HepG2 (cell line): ENCODE data around the gene DIP2C. TPM values are rescaled to one million over a fixed set of nuclear protein-coding genes. Genes with fewer than 3 reads are reported as not detected.

Source experiments
- ATAC-seq: fragments of 200-7000 bp; cut with Tn5 transposase; 3 replicates; pipeline ENCODE4 v1.9.1; 2020; ENCODE audit warnings: mild to moderate bottlenecking, moderate library complexity
- BruUV-seq: library from RNA; stranded (reverse); fragments of 400-500 nt; replicated peaks from 2 replicates; lab custom pipeline; 2021; lab: Mats Ljungman, UMichigan
- CTCF ChIA-PET: fragments of 300-600 bp; formaldehyde crosslinking; extraction: SDS; loops from one replicate; lab custom pipeline; 2021; ENCODE audit warnings: low total read pairs, inconsistent platforms, low intra/inter-chr PET ratio; lab: Yijun Ruan, JAX
- POLR2A ChIA-PET: fragments of 350-600 bp; sonication (Branson Sonifier 250); formaldehyde crosslinking; loops from one replicate; lab custom pipeline; 2020; ENCODE audit warnings: antibody characterized with exemption, inconsistent platforms; lab: Yijun Ruan, JAX
- DNase-seq: peaks from one replicate; pipeline ENCODE4 v3.0.0-alpha.2; 2015; ENCODE audit warnings: low spot score
- FAIRE-seq: peaks from 3 replicates; lab custom pipeline; 2011; peaks lifted over from hg19 to GRCh38; lab: Jason Lieb, UNC
- H2AFZ ChIP-seq: one replicate; pipeline ENCODE4 v1.6.1; 2011; ENCODE audit warnings: low read length, inconsistent platforms
- H3K27ac ChIP-seq: fragments of 300-600 bp; 3 replicates; pipeline ENCODE4 v1.8.0; 2011; ENCODE audit warnings: mixed run types, mild to moderate bottlenecking, mixed read lengths, low read length, inconsistent platforms; ENCODE audit not compliant: insufficient read depth; ENCODE audit errors: extremely low read length
- H3K27me3 ChIP-seq, 2 experiments: fragments of 200-600 bp in 1 of 2; 2 replicates in 1 of 2; 3 replicates in 1 of 2; pipeline versions ENCODE4 v1.6.0 to v1.8.0; 2011; ENCODE audit warnings: low read length in 2 of 2, mild to moderate bottlenecking in 2 of 2, moderate library complexity in 2 of 2, inconsistent platforms in 1 of 2; ENCODE audit not compliant: insufficient read depth in 2 of 2, control insufficient read depth in 1 of 2
- H3K36me3 ChIP-seq, 2 experiments: fragments of 200-600 bp in 1 of 2; replicated peaks in 1 of 2; 2 replicates in 1 of 2; 3 replicates in 1 of 2; pipeline versions ENCODE4 v1.5.1 to v1.8.0; 2011; ENCODE audit warnings: low read length in 2 of 2, inconsistent platforms in 1 of 2; ENCODE audit not compliant: insufficient read depth in 2 of 2, control insufficient read depth in 1 of 2
- H3K4me1 ChIP-seq: 2 replicates; pipeline ENCODE4 v1.5.1; 2012; ENCODE audit warnings: low read length, inconsistent platforms; ENCODE audit not compliant: insufficient read depth
- H3K4me2 ChIP-seq: 2 replicates; pipeline ENCODE4 v1.6.0; 2011; ENCODE audit warnings: low read depth, low read length, inconsistent platforms
- H3K4me3 ChIP-seq, 3 experiments: fragments of 200-600 bp in 1 of 3; sonication (generic), shearing (Covaris generic) in 1 of 3; replicated peaks in 1 of 3; 2 replicates each; pipeline ENCODE4 v1.5.1; 2011 to 2016; ENCODE audit warnings: low read length in 3 of 3, inconsistent platforms in 2 of 3, low read depth in 2 of 3, mild to moderate bottlenecking in 2 of 3, control low read depth in 1 of 3, mixed read lengths in 1 of 3; ENCODE audit not compliant: insufficient read depth in 1 of 3
- H3K79me2 ChIP-seq: one replicate; pipeline ENCODE4 v1.6.1; 2011; ENCODE audit warnings: low read length, inconsistent platforms; ENCODE audit not compliant: insufficient read depth
- H3K9ac ChIP-seq: 2 replicates; pipeline ENCODE4 v1.6.0; 2011; ENCODE audit warnings: mild to moderate bottlenecking, low read depth, low read length, inconsistent platforms; ENCODE audit not compliant: insufficient read depth
- H3K9me3 ChIP-seq: 2 replicates; pipeline ENCODE4 v1.5.1; 2012; ENCODE audit warnings: mild to moderate bottlenecking, low read length
- H4K20me1 ChIP-seq: 2 replicates; pipeline ENCODE4 v1.6.0; 2011; ENCODE audit warnings: inconsistent platforms, mild to moderate bottlenecking, low read length, moderate library complexity; ENCODE audit not compliant: insufficient read depth
- BRCA1 ChIP-seq: sonication (generic); formaldehyde crosslinking; IDR thresholded peaks from 2 replicates; pipeline ENCODE4 v1.4.0; 2020; ENCODE audit warnings: missing genetic modification reagents
- ELF3 ChIP-seq: IDR thresholded peaks from 2 replicates; pipeline ENCODE4 v1.6.1; 2016; ENCODE audit warnings: missing genetic modification reagents, missing compliant biosample characterization
- ETV6 ChIP-seq: sonication (generic); formaldehyde crosslinking; conservative IDR thresholded peaks from 2 replicates; pipeline ENCODE4 v1.4.0; 2020; ENCODE audit warnings: missing genetic modification reagents
- GATA4 ChIP-seq: sonication (generic); IDR thresholded peaks from 2 replicates; pipeline ENCODE4 v1.6.1; 2016; ENCODE audit warnings: antibody characterized with exemption, low read depth, borderline replicate concordance
- HNRNPL ChIP-seq: fragments of 200-400 bp; formaldehyde crosslinking; IDR thresholded peaks from 2 replicates; pipeline ENCODE4 v1.6.1; 2017; ENCODE audit warnings: mild to moderate bottlenecking, low read depth, low read length
- JDP2 ChIP-seq: sonication (generic); formaldehyde crosslinking; IDR thresholded peaks from 2 replicates; pipeline ENCODE4 v1.8.1; 2022; ENCODE audit warnings: missing genetic modification reagents, borderline replicate concordance
- MAF1 ChIP-seq: sonication (generic); formaldehyde crosslinking; IDR thresholded peaks from 2 replicates; pipeline ENCODE4 v1.5.0; 2020; ENCODE audit warnings: missing genetic modification reagents, borderline replicate concordance
- MEIS2 ChIP-seq: sonication (generic); formaldehyde crosslinking; IDR thresholded peaks from 2 replicates; pipeline ENCODE4 v1.9.0; 2021; ENCODE audit warnings: mild to moderate bottlenecking, missing genetic modification reagents
- PHF21A ChIP-seq: sonication (generic); formaldehyde crosslinking; IDR thresholded peaks from 2 replicates; pipeline ENCODE4 v1.5.0; 2020; ENCODE audit warnings: mild to moderate bottlenecking, missing genetic modification reagents
- SMC3 ChIP-seq: IDR thresholded peaks from 2 replicates; pipeline ENCODE4 v1.6.1; 2011; ENCODE audit warnings: low read length, improper control_type of control experiment
- SRSF4 ChIP-seq: fragments of 200-400 bp; formaldehyde crosslinking; IDR thresholded peaks from one replicate; pipeline ENCODE4 v1.6.1; 2018; ENCODE audit warnings: mild to moderate bottlenecking, low read depth, low read length, moderate library complexity; ENCODE audit not compliant: poor library complexity, severe bottlenecking
- ZNF883 ChIP-seq: sonication (generic); formaldehyde crosslinking; IDR thresholded peaks from 2 replicates; pipeline ENCODE4 v1.5.1; 2020; ENCODE audit warnings: mild to moderate bottlenecking, missing genetic modification reagents; ENCODE audit errors: not compliant biosample characterization
- WGBS: methylation state at CpG from one replicate; pipeline ENCODE4 v1.1.6; 2017; ENCODE audit warnings: low lambda C conversion rate; 5-methylcytosine and 5-hydroxymethylcytosine counted together
- in situ Hi-C: cut with HindIII; loops from 2 replicates; pipeline ENCODE4 v1.10.0; 2017; ENCODE audit warnings: low pct_unique_long_range_greater_than_20kb; ENCODE audit not compliant: extremely low pct_ligation_motif_present
- intact Hi-C: fragments of 100-400 bp; cut with micrococcal nuclease; formaldehyde crosslinking; loops from one replicate; pipeline ENCODE4 v1.10.0; 2022; ENCODE audit not compliant: unreplicated experiment
- polyA plus RNA-seq, 8 experiments: library from polyadenylated mRNA; depleted of rRNA in 3 of 8; stranded (reverse) in 7 of 8; unstranded in 1 of 8; fragments of >200 nt; fragmentation: Illumina TruSeq in 4 of 8; extraction: Trizol in 4 of 8; gene quantifications; 2 replicates each; pipeline versions ENCODE4 v1.2.1 to v1.2.3, GENCODE V29; 2011 to 2016; ENCODE audit warnings: low read depth in 4 of 8, missing spikeins in 1 of 8, mixed read lengths in 1 of 8; ENCODE audit not compliant: insufficient read depth in 1 of 8
- total RNA-seq, 5 experiments: library from RNA; depleted of rRNA; stranded (reverse); fragments of >200 nt; fragmentation: Illumina TruSeq; extraction: Trizol; gene quantifications; 2 replicates each; pipeline ENCODE4 v1.2.3, GENCODE V29; 2016; ENCODE audit warnings: low read depth in 1 of 5
- TF ChIP-seq, protein P1 (sequence below): sonication (generic); formaldehyde crosslinking; IDR thresholded peaks from 2 replicates; pipeline ENCODE4 v1.9.0; 2021; ENCODE audit warnings: missing genetic modification reagents, mild to moderate bottlenecking, borderline replicate concordance
- TF ChIP-seq, protein P2 (sequence below): sonication (generic); formaldehyde crosslinking; IDR thresholded peaks from 2 replicates; pipeline ENCODE4 v1.4.0; 2020; ENCODE audit warnings: mild to moderate bottlenecking, missing genetic modification reagents, borderline replicate concordance

The DIP2C gene
- total and polyA plus RNA-seq, 2 of the 13 experiments (the other 11 are each of a cell fraction or from before 2014, with no cell fraction given), result 2.2 to 2.7 TPM

DNA sequence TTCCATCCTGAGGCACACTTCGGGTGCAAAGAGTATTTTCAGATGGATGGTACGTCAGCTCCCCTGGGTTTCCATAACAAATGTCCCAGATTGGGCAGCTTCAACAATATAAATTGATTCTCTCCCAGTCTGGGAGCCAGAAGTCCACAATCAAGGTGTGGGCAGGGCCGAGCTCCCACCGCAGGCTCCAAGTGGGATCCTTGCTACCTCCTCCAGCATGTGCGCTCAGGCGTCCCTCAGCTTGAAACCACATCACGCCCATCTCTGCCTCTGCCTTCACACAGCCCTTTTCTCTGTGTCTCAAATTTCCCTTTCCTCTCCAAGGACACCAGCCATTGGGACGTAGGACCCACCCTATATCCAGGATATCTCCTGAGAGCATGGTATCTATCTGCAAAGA, 153.5 kb downstream of the DIP2C start (continued):
- TF ChIP-seq, protein P1, sequence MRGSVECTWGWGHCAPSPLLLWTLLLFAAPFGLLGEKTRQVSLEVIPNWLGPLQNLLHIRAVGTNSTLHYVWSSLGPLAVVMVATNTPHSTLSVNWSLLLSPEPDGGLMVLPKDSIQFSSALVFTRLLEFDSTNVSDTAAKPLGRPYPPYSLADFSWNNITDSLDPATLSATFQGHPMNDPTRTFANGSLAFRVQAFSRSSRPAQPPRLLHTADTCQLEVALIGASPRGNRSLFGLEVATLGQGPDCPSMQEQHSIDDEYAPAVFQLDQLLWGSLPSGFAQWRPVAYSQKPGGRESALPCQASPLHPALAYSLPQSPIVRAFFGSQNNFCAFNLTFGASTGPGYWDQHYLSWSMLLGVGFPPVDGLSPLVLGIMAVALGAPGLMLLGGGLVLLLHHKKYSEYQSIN (CRISPR knock-in tag), result no peak
- TF ChIP-seq MAF1 (CRISPR knock-in tag) (no peak), PHF21A (no peak)

DNA sequence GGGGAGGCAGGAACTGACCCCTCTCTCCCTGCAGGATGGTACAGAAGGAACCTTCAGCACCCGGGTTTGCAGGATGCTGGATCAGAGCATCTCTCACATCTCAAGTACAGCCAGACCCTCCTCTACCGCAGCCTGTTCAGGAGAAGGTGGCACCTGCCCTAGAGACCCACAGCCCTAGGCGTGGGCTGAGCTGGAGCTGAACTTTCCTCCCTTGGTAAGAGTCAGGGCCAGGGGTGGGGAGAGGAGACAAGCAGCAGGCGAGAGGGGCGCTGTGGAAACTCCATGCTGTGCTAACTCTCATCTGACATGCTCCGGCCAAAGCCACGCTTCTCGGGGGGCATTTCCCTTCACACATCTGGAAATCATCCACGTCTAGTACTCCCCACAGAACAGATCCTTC, 154.4 kb downstream of the DIP2C start:
- Histone ChIP-seq H2AFZ (no peak overlapping the region), H3K79me2 (no peaks in the 10 kb centered on the region), H4K20me1 (no peaks in the 10 kb centered on the region), H3K4me1 (peaks cover 17% of the 10 kb centered on the region), H3K36me3 (no peaks in the 10 kb centered on the region), H3K4me3 (no peak overlapping the region), H3K9ac (no peak overlapping the region), H3K9me3 (no peaks in the 10 kb centered on the region), H3K4me2 (no peak overlapping the region), H3K27ac (no peak overlapping the region), H3K27me3 (no peaks in the 10 kb centered on the region)
- DNase-seq (no peak), ATAC-seq (no peak; the same call in 2 of the 3 replicates), FAIRE-seq (no peak)
- ChIA-PET CTCF (no interaction called here), POLR2A (no interaction called here)
- BruUV-seq, result no TSS peak
- in situ Hi-C loops, result no loop called here
- TF ChIP-seq, protein P2, sequence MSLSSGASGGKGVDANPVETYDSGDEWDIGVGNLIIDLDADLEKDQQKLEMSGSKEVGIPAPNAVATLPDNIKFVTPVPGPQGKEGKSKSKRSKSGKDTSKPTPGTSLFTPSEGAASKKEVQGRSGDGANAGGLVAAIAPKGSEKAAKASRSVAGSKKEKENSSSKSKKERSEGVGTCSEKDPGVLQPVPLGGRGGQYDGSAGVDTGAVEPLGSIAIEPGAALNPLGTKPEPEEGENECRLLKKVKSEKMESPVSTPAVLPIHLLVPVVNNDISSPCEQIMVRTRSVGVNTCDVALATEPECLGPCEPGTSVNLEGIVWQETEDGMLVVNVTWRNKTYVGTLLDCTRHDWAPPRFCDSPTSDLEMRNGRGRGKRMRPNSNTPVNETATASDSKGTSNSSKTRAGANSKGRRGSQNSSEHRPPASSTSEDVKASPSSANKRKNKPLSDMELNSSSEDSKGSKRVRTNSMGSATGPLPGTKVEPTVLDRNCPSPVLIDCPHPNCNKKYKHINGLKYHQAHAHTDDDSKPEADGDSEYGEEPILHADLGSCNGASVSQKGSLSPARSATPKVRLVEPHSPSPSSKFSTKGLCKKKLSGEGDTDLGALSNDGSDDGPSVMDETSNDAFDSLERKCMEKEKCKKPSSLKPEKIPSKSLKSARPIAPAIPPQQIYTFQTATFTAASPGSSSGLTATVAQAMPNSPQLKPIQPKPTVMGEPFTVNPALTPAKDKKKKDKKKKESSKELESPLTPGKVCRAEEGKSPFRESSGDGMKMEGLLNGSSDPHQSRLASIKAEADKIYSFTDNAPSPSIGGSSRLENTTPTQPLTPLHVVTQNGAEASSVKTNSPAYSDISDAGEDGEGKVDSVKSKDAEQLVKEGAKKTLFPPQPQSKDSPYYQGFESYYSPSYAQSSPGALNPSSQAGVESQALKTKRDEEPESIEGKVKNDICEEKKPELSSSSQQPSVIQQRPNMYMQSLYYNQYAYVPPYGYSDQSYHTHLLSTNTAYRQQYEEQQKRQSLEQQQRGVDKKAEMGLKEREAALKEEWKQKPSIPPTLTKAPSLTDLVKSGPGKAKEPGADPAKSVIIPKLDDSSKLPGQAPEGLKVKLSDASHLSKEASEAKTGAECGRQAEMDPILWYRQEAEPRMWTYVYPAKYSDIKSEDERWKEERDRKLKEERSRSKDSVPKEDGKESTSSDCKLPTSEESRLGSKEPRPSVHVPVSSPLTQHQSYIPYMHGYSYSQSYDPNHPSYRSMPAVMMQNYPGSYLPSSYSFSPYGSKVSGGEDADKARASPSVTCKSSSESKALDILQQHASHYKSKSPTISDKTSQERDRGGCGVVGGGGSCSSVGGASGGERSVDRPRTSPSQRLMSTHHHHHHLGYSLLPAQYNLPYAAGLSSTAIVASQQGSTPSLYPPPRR, result no peak
- TF ChIP-seq SMC3, result no peak
- no peak for TF ChIP-seq ELF3 (CRISPR knock-in tag)
- TF ChIP-seq GATA4, result no peak
- TF ChIP-seq BRCA1 (CRISPR knock-in tag), result no peak
- TF ChIP-seq SRSF4, result no peak
- no peak for TF ChIP-seq ZNF883
- TF ChIP-seq HNRNPL, result no peak
- no peak for TF ChIP-seq JDP2 (CRISPR knock-in tag)
- no peak for TF ChIP-seq ETV6 (CRISPR knock-in tag)
- no peak for TF ChIP-seq MEIS2 (CRISPR knock-in tag)
- intact Hi-C loops, result no loop called here
- WGBS, result 85% methylated on average over 5 of the region's 9 CpGs
